Activated CD4-positive, alpha-beta T cell treated with anti-CD3 and anti-CD28 coated beads for 36 hours (primary cell): ENCODE measurements around the gene AEN. TPM values are rescaled to one million over a fixed set of nuclear protein-coding genes. Genes with fewer than 3 reads are reported as not detected.

Experiments
- ATAC-seq: fragments of 200-7000 bp; cut with Tn5 transposase; one replicate; pipeline ENCODE4 v1.10.0; 2021; ENCODE audit warnings: mild to moderate bottlenecking, moderate library complexity
- CTCF ChIA-PET: fragments of 350-600 bp; sonication (Branson Sonifier 250); formaldehyde crosslinking; loops from one replicate; lab custom pipeline; 2021; ENCODE audit warnings: antibody characterized with exemption; lab: Charles Lee
- POLR2A ChIA-PET: fragments of 350-600 bp; sonication (Branson Sonifier 250); formaldehyde crosslinking; loops from one replicate; lab custom pipeline; 2021; ENCODE audit warnings: antibody characterized with exemption, inconsistent platforms; lab: Charles Lee
- DNase-seq: peaks from one replicate; pipeline ENCODE4 v3.0.0-alpha.2; 2020
- H3K27ac Mint-ChIP-seq: one replicate; pipeline ENCODE4 v1.8.0; 2021; ENCODE audit warnings: mixed read lengths
- H3K27me3 Mint-ChIP-seq: one replicate; pipeline ENCODE4 v1.8.0; 2021; ENCODE audit warnings: mixed read lengths
- H3K36me3 Mint-ChIP-seq: one replicate; pipeline ENCODE4 v1.8.0; 2021; ENCODE audit warnings: low read depth, mixed read lengths
- H3K4me1 Mint-ChIP-seq: one replicate; pipeline ENCODE4 v1.8.0; 2021; ENCODE audit warnings: mixed read lengths
- H3K4me3 Mint-ChIP-seq: one replicate; pipeline ENCODE4 v1.8.0; 2021; ENCODE audit warnings: mild to moderate bottlenecking, moderate library complexity, mixed read lengths
- H3K9me3 Mint-ChIP-seq: one replicate; pipeline ENCODE4 v1.8.0; 2021; ENCODE audit warnings: low read depth, mixed read lengths
- intact Hi-C, 2 experiments: fragments of 100-400 bp; cut with DNase I in 1 of 2; cut with micrococcal nuclease in 1 of 2; formaldehyde crosslinking; loops; one replicate each; pipeline versions ENCODE4 v1.14.2 to v1.15.1; 2022 to 2024; cut with DNase I, micrococcal nuclease
- total RNA-seq, 2 experiments: library from RNA; stranded (reverse); gene quantifications; one replicate each; pipeline ENCODE4 v1.2.3, GENCODE V29; 2021

The AEN gene
- total RNA-seq, 2 experiments from 2014 or later, result 42.8 to 52.9 TPM

DNA sequence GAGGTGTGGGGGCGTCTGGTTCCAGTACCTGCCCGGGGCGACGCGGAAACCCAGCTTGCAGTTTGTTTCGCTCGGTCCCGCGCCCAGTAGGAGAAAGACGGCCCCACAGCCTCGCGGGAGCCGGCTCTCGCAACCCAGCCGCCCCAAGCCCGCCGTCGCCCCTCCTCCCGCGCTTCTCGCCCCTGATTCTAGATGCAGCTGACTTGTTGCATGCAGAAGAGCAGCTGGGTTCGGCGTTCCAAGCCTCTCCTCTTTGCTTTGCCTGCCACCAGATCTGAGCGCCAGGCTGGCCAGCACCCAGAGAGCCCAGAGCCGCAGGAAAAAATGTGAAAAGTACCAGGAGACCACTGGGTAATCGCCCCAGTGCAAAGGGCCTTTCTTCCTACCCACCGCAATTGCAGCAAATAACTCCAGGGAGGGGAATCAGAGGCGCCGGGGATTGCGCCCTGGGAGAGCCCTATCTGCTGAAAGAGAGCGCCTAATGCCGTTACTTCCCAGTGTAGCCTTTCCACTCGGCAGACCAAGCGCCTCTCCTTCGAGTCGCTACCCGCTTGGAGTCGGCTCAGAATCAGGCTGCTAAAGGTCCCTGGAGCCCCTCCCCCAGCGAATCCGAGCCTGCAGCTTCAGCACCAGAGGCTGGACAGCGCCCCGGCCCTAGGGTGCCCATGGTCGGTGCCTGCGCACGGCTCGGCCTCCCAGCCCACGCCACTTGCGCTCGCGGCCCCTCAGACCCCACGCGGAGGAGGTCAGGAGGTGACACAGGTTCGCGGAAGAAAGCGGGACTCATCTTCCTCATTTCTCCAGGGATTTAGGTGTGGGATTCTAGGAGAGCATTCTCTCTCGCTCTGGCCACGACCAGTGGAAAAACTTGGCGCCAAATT, 15.7 kb upstream of the AEN start:
- H3K4me3 Mint-ChIP-seq, result no peak overlapping the region
- ATAC-seq, result peak; percentile 69
- intact Hi-C loops, result no loop called here

DNA sequence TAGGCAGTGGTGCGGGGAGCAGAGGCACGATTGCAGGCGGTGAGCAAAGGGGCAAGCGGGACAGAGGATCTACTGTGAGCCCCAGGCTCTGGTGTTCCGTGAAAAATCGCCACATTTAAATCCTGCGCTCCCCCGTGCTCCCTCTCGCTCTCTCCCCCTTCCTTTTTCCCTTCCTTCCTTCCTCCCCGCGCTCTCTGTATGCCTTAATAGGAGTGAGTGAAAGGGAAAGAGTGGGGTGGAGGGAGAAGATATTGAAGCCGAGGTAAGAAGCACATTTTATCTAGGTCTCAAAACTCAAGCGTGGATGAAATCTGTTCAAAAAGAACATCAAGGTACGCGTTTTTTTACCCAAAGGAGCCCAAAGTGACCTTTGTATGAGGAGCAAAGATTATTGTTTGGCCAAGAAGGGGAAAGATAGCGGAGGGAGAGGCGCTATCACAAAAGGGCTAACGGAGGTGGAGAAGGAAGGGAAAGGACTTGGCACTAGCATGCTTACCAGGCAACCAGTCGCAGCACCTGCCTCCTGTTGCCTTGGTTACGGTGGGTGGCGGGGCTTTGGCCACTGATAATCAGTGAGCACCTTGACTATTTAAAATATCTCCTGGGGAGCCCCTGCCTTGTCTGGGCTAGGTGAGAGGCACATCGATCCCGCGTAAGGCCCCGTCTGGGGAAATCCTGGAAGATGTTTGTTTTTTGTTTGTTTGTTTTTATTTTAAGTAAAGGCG, 14.9 kb upstream of the AEN start:
- intact Hi-C loops, result no loop called here
- peaks cover 16% of the 10 kb centered on the region for H3K4me1 Mint-ChIP-seq
- CTCF ChIA-PET, result no interaction called here

More for the DNA sequence above, 15.7 kb upstream of the AEN start:
- peaks cover 16% of the 10 kb centered on the region for H3K4me1 Mint-ChIP-seq
- ChIA-PET POLR2A (no interaction called here), CTCF (no interaction called here)
- H3K9me3 Mint-ChIP-seq, result no peaks in the 10 kb centered on the region
- DNase-seq, result peak; percentile 75
- H3K36me3 Mint-ChIP-seq, result no peaks in the 10 kb centered on the region
- H3K27ac Mint-ChIP-seq, result no peak overlapping the region
- peaks cover 62% of the 10 kb centered on the region for H3K27me3 Mint-ChIP-seq

DNA sequence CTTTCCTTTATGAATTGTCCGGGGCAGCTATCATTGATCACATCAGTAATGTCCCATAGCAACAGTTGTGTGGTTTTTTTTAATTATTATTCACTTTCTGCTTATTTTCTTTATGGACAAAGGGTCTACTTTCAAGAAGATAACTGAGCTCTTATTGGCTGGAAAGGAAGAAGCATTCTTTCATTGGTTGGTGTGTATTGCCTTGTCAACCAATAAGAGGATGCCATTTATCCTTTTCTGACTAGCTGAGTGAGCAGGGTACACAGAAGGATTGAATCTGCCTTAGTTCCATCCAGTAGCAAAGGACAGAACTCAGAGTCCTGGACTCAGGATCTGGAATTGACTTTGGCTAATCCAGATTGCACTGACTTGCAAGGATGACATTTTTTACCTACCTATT, 13.2 kb upstream of the AEN start:
- H3K9me3 Mint-ChIP-seq, result no peaks in the 10 kb centered on the region
- ATAC-seq (no peak), DNase-seq (no peak)
- ChIA-PET CTCF (no interaction called here), POLR2A (no interaction called here)
- intact Hi-C loops, result no loop called here
- peaks cover 16% of the 10 kb centered on the region for H3K4me1 Mint-ChIP-seq
- no peaks in the 10 kb centered on the region for H3K36me3 Mint-ChIP-seq
- H3K27ac Mint-ChIP-seq, result no peak overlapping the region
- H3K27me3 Mint-ChIP-seq, result peaks cover 65% of the 10 kb centered on the region
- H3K4me3 Mint-ChIP-seq, result no peak overlapping the region

More for the DNA sequence above, 14.9 kb upstream of the AEN start:
- no peak for DNase-seq
- POLR2A ChIA-PET, result no interaction called here
- H3K36me3 Mint-ChIP-seq, result no peaks in the 10 kb centered on the region
- peaks cover 63% of the 10 kb centered on the region for H3K27me3 Mint-ChIP-seq
- H3K27ac Mint-ChIP-seq, result no peak overlapping the region
- no peak for ATAC-seq
- H3K4me3 Mint-ChIP-seq, result no peak overlapping the region
- H3K9me3 Mint-ChIP-seq, result no peaks in the 10 kb centered on the region

DNA sequence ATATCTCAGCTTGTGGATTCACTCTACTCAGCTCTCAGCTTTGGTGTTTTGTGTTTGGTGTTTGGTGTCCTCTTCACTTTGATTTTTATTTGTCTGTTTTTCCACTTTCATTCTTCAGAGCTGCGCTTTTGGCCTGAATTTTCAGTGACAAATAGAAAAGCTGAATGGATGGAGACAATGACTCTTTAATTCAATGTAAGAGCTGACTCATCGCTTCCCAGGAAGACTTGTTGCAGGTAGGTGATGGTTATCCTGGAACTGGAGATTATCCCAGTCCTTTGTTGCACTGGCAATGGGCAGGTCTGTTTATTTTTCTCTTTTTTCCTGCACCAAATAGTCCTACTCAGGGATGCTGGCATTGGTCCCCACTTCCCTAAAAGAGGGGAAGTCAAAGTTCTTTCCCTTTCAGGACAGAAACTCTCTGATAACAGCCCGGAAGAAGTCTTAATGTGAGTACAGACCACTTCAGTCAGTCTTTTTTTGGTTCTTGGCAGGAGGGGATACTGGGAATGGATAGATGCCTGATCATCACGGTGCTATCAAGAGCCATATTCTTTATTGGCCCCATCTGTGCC, 12.4 kb upstream of the AEN start:
- no peak for ATAC-seq
- CTCF ChIA-PET, result interaction anchor here (0.6 to 0.7 kb wide), 2 partner anchors 43 to 226 kb away, joined by 3 to 4 read pairs; no protein-coding TSS in a partner anchor
- Mint-ChIP-seq H3K4me3 (no peak overlapping the region), H3K27me3 (peaks cover 67% of the 10 kb centered on the region), H3K27ac (no peak overlapping the region), H3K9me3 (no peaks in the 10 kb centered on the region), H3K36me3 (no peaks in the 10 kb centered on the region), H3K4me1 (peaks cover 16% of the 10 kb centered on the region)
- DNase-seq, result no peak
- intact Hi-C loops, result no loop called here
- POLR2A ChIA-PET, result no interaction called here

GRCh38 chr15:88609344-88610090, 11.6 kb upstream of the AEN start:
- Mint-ChIP-seq H3K27ac (no peak overlapping the region), H3K9me3 (no peaks in the 10 kb centered on the region), H3K4me1 (peaks cover 14% of the 10 kb centered on the region), H3K36me3 (no peaks in the 10 kb centered on the region), H3K4me3 (no peak overlapping the region), H3K27me3 (peaks cover 65% of the 10 kb centered on the region)
- DNase-seq (no peak), ATAC-seq (no peak)
- ChIA-PET POLR2A (no interaction called here), CTCF (interaction anchor here (1.0 kb wide), 1 partner anchor 139 kb away, joined by 3 read pairs; no protein-coding TSS in a partner anchor)
- intact Hi-C loops, result no loop called here

DNA sequence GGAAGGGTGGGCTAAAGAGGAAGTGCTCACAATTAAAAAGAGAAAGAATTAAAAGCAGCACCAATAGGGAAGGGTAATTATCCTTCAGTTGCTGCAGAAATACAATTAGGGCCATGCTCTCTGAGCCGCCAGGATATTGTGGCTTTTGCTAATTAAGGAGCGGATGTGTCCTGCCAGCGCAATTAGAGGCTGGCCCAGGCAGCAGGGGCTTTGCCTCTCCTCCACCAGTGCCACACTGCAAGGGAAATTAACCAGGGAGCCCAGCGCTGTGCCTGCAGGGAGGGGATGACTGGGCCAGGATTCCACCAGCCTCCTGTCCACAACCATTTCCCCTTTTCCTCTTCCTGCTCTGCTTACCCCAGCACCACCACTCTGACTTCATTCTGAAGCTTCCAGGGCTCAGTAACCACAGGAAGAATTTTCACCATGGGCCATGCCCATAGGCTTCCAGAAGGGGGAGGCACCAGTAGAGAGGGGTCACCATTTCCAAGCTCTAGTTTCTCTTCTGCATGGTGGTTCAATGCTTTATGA, 10.4 kb upstream of the AEN start:
- no peak overlapping the region for H3K4me3 Mint-ChIP-seq

DNA sequence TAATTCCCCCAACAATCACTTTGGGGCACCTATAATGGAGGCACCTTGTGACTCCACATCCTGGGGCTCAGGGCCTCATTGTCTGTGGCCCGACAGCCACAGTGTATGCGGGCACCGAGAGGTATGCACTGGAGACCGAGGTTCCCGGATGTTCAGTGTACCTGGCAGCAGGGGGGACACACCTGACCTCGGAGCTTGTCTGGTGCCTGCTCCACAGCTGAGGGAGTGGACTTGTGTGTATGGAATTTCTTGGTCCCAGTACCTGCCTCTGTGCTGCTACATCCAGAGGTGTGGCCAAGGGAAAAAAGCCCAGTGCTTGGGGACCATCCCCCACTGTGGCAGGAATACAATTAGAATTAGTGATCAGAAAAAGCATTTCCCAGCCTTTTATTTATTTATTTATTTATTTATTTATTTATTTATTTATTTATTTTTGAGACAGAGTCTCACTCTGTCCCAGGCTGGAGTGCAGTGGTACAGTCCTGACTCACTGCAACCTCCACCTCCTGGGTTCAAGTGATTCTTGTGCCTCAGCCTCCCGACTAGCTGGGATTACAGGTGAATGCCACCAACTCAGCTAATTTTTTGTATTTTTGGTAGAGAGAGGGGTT, 8.8 kb upstream of the AEN start:
- CTCF ChIA-PET, result no interaction called here
- Mint-ChIP-seq H3K36me3 (no peaks in the 10 kb centered on the region), H3K4me1 (peaks cover 2% of the 10 kb centered on the region), H3K27me3 (peaks cover 40% of the 10 kb centered on the region), H3K9me3 (no peaks in the 10 kb centered on the region), H3K4me3 (no peak overlapping the region), H3K27ac (no peak overlapping the region)
- POLR2A ChIA-PET, result no interaction called here
- intact Hi-C loops, result no loop called here
- DNase-seq, result no peak
- ATAC-seq, result no peak

More for the DNA sequence above, 10.4 kb upstream of the AEN start:
- Mint-ChIP-seq H3K4me1 (peaks cover 6% of the 10 kb centered on the region), H3K27me3 (peaks cover 55% of the 10 kb centered on the region), H3K36me3 (no peaks in the 10 kb centered on the region), H3K9me3 (no peaks in the 10 kb centered on the region), H3K27ac (no peak overlapping the region)
- DNase-seq (no peak), ATAC-seq (no peak)
- intact Hi-C loops, result no loop called here
- ChIA-PET CTCF (no interaction called here), POLR2A (interaction anchor here (1.2 kb wide), 1 partner anchor 11 kb away, joined by 4 read pairs; no protein-coding TSS in a partner anchor)

GRCh38 chr15:88613074-88613944, 7.8 kb upstream of the AEN start:
- Mint-ChIP-seq H3K4me3 (no peak overlapping the region), H3K4me1 (peaks cover 2% of the 10 kb centered on the region), H3K27me3 (peaks cover 32% of the 10 kb centered on the region), H3K9me3 (no peaks in the 10 kb centered on the region), H3K27ac (no peak overlapping the region), H3K36me3 (no peaks in the 10 kb centered on the region)
- CTCF ChIA-PET, result no interaction called here
- no peak for DNase-seq
- intact Hi-C loops, result no loop called here
- POLR2A ChIA-PET, result no interaction called here
- ATAC-seq, result no peak

- peaks cover 2% of the 10 kb centered on the region for H3K4me1 Mint-ChIP-seq
- POLR2A ChIA-PET, result interaction anchor here (0.6 to 0.7 kb wide), 2 partner anchors 21 to 229 kb away, joined by 3 to 6 read pairs; no protein-coding TSS in a partner anchor
- DNase-seq (no peak), ATAC-seq (peak; percentile 63)
- no peaks in the 10 kb centered on the region for H3K36me3 Mint-ChIP-seq
- intact Hi-C loops, result no loop called here
- H3K4me3 Mint-ChIP-seq, result no peak overlapping the region
- H3K27me3 Mint-ChIP-seq, result peaks cover 19% of the 10 kb centered on the region
- CTCF ChIA-PET, result interaction anchor here (0.7 to 0.8 kb wide), 2 partner anchors 41 to 596 kb away, joined by 3 to 6 read pairs; no protein-coding TSS in a partner anchor
- no peak overlapping the region for H3K27ac Mint-ChIP-seq
- no peaks in the 10 kb centered on the region for H3K9me3 Mint-ChIP-seq
Observed at GRCh38 chr15:88615303-88616107, 5.6 kb upstream of the AEN start.
